Fibroblast of lung (primary cell): ENCODE measurements around the gene PDCD4.

Experiments used
- CTCF ChIP-seq, 2 donors: IDR thresholded peaks in 1 of 2; conservative IDR thresholded peaks in 1 of 2; 1 replicate in 1 of 2; 2 replicates in 1 of 2; pipeline ENCODE4 v1.5.1; 2011 to 2012; ENCODE audit warnings: low read length in 2 of 2, control low read depth in 1 of 2, inconsistent platforms in 1 of 2, low read depth in 1 of 2, mild to moderate bottlenecking in 1 of 2
- EZH2 ChIP-seq: IDR thresholded peaks from 2 replicates; pipeline ENCODE4 v1.5.1; 2012; ENCODE audit warnings: low read length, control low read depth, mild to moderate bottlenecking; ENCODE audit errors: missing control alignments

GRCh38 chr10:110836706-110837105 lies 35.0 kb upstream of the PDCD4 start:
- TF ChIP-seq EZH2 (no peak), CTCF (conservative IDR thresholded peaks at IDR 0.05 in 1 of 2, IDR thresholded peaks at IDR 0.05 in 1 of 2; ENCODE audit: low read depth in 1 of 2, low read length in 2 of 2) (no peak)
